Measurements from ENCODE around the gene PCDHB2.
"Not testable (repeated sequence)": the region's sequence is repeated elsewhere in the genome, so short reads cannot be mapped to it uniquely, and the experiment has no call there.

PCDHB2 gene

DNA sequence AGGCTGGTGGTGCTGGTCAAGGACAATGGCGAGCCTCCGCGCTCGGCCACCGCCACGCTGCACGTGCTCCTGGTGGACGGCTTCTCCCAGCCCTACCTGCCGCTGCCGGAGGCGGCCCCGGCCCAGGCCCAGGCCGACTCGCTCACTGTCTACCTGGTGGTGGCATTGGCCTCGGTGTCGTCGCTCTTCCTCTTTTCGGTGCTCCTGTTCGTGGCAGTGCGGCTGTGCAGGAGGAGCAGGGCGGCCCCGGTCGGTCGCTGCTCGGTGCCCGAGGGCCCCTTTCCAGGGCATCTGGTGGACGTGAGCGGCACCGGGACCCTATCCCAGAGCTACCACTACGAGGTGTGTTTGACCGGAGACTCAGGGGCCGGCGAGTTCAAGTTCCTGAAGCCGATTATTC is 42.9 kb downstream of the PCDHB2 start:
- not testable (repeated sequence) for DNase-seq

Measured in eye (tissue), 1 donor.